Measurements from ENCODE around the gene PRKG1. TPM values are rescaled to one million over a fixed set of nuclear protein-coding genes. Genes with fewer than 3 reads are reported as not detected.

Gene PRKG1
- total RNA-seq, 1 experiment from 2014 or later: 10.4 TPM

DNA sequence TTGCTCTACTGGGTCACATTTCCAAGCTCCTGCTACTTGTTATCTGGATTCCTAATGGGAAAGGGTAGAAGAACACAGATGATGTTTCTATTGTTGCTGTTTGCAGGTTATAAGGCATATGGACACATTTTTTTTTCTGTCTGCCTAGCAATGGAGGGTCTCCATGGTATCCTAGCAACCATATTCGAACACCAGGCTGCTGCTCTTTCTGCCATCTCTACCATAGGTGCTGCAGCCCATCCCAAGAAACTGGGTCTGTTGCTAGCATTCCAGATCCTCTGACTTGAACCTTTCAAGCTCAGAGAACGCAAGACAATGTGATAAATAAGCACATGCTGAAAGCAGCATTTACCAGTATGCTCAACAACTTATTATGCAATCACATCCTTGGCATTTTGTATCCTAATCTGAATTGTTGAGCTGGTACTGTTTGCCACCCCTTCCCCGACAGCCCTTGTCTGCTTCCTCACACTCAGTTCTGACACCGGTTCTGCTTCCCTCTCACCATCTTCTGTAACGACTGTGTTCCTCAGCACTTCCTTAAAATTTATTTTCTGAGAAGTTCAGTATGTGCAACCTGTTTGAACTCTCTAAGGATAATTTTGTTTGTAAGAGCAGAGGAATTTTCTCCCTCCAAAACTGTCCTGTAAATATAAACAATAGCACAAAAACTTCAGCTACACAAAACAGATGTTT, 6.2 kb downstream of the PRKG1 start:
- H3K27ac Mint-ChIP-seq: peak overlapping the region in 1 of 3 experiments; percentile 88; a peak in 3 of 7 replicates
- no peaks in the 10 kb centered on the region for H3K36me3 Mint-ChIP-seq (ENCODE audit: insufficient read depth in 1 of 3, low read depth in 3 of 3)
- H3K4me3 Mint-ChIP-seq: no peak overlapping the region
- Histone ChIP-seq H3K56ac (ENCODE audit: insufficient read length, low read depth, low read length) (no peak overlapping the region), H3K4me2 (ENCODE audit: insufficient read depth, insufficient read length, low read length) (peak overlapping the region; percentile 53), H3K4ac (ENCODE audit: low read depth, low read length) (no peak overlapping the region), H2AK5ac (ENCODE audit: insufficient read length, low read length) (no peak overlapping the region), H3K27ac (ENCODE audit: insufficient read length, low read depth, low read length) (peak overlapping the region; percentile 58), H3K9me3 (ENCODE audit: control insufficient read depth, low read depth, low read length) (no peaks in the 10 kb centered on the region), H3K27me3 (ENCODE audit: insufficient read depth, low read length) (no peaks in the 10 kb centered on the region; the same call in 1 of the 2 replicates), H2BK12ac (ENCODE audit: insufficient read length, low read depth, low read length) (no peak overlapping the region), H3K79me1 (ENCODE audit: insufficient read depth, low read depth, low read length, poor library complexity, severe bottlenecking) (no peaks in the 10 kb centered on the region), H4K5ac (ENCODE audit: insufficient read length, low read depth, low read length) (no peak overlapping the region), H3K79me2 (ENCODE audit: insufficient read depth, low read length) (peaks cover 2% of the 10 kb centered on the region; the same call in 1 of the 2 replicates), H3K9ac (ENCODE audit: extremely low read depth, insufficient read length, low read length) (no peak overlapping the region), H3K18ac (ENCODE audit: insufficient read length, low read depth, low read length) (peak overlapping the region; percentile 12), H2BK120ac (ENCODE audit: low read depth, low read length, poor library complexity, severe bottlenecking) (no peak overlapping the region), H2BK20ac (ENCODE audit: low read depth, low read length, poor library complexity, severe bottlenecking) (no peak overlapping the region), H2BK5ac (ENCODE audit: insufficient read length, low read length) (no peak overlapping the region), H3T11ph (ENCODE audit: low read length) (no peak overlapping the region), H2BK15ac (ENCODE audit: low read depth, low read length) (no peak overlapping the region), H3K14ac (ENCODE audit: insufficient read depth, low read length) (no peak overlapping the region), H3K23ac (ENCODE audit: insufficient read length, low read depth, low read length) (no peak overlapping the region), H3K4me1 (ENCODE audit: insufficient read depth, low read length) (peaks cover 24% of the 10 kb centered on the region), H4K8ac (replicated peaks; ENCODE audit: insufficient read length, low read depth, low read length) (no peak overlapping the region), H4K20me1 (ENCODE audit: control insufficient read depth, insufficient read depth, insufficient read length) (no peaks in the 10 kb centered on the region), H3K23me2 (ENCODE audit: insufficient read length, low read depth, low read length, poor library complexity, severe bottlenecking) (peaks cover 4% of the 10 kb centered on the region), H4K91ac (ENCODE audit: insufficient read length, low read depth, low read length) (no peak overlapping the region), H2AFZ (ENCODE audit: low read length) (no peak overlapping the region)
- H3K9me3 Mint-ChIP-seq: no peaks in the 10 kb centered on the region
- WGBS (ENCODE audit: extremely low coverage, insufficient read length, low lambda C conversion rate): no CpG with 5 or more reads among the region's 5 CpGs
- H3K27me3 Mint-ChIP-seq (ENCODE audit: low read depth): peaks cover 10% of the 10 kb centered on the region
- TF ChIP-seq, protein P1, sequence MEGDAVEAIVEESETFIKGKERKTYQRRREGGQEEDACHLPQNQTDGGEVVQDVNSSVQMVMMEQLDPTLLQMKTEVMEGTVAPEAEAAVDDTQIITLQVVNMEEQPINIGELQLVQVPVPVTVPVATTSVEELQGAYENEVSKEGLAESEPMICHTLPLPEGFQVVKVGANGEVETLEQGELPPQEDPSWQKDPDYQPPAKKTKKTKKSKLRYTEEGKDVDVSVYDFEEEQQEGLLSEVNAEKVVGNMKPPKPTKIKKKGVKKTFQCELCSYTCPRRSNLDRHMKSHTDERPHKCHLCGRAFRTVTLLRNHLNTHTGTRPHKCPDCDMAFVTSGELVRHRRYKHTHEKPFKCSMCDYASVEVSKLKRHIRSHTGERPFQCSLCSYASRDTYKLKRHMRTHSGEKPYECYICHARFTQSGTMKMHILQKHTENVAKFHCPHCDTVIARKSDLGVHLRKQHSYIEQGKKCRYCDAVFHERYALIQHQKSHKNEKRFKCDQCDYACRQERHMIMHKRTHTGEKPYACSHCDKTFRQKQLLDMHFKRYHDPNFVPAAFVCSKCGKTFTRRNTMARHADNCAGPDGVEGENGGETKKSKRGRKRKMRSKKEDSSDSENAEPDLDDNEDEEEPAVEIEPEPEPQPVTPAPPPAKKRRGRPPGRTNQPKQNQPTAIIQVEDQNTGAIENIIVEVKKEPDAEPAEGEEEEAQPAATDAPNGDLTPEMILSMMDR (conservative IDR thresholded peaks at IDR 0.05): no peak
- no peak for DNase-seq
- peaks cover 42 to 57% of the 10 kb centered on the region in 2 experiments for H3K4me1 Mint-ChIP-seq

Data from H9 (cell line).